ENCODE measurements around the gene RAP2B.
A peak's percentile ranks its signal among the peaks of the same experiment; 100 is the strongest.
"Not testable (repeated sequence)": the region's sequence is repeated elsewhere in the genome, so short reads cannot be mapped to it uniquely, and the experiment has no call there.

RAP2B gene

GRCh38 chr3:153161714-153162512 lies at the start of gene RAP2B:
TSS of gene RAP2B (plus strand) at chr3:153162226. CDS start at chr3:153162694, 468 bp downstream.
- Histone ChIP-seq H3K27me3 (ENCODE audit: low read depth) (no peaks in the 10 kb centered on the region), H3K36me3 (replicated peaks) (no peaks in the 10 kb centered on the region; the same call in 1 of the 2 replicates), H3K9me3 (no peaks in the 10 kb centered on the region), H3K4me1 (peaks cover 14% of the 10 kb centered on the region), H3K4me3 (peak within 1 kb of the TSS; percentile 73)
- DNase-seq (ENCODE audit: low spot score in 2 of 2) = peak; percentile 88 to 98
- in situ Hi-C loops (cut with MboI; ENCODE audit: low sequenced_read_pairs) = no loop called here

- Histone ChIP-seq H3K36me3 (replicated peaks) (no peaks in the 10 kb centered on the region), H3K4me3 (no peak overlapping the region), H3K4me1 (peaks cover 4% of the 10 kb centered on the region; the same call in 1 of the 2 replicates), H3K9me3 (no peaks in the 10 kb centered on the region), H3K27me3 (ENCODE audit: low read depth) (no peaks in the 10 kb centered on the region)
- in situ Hi-C loops (cut with MboI; ENCODE audit: low sequenced_read_pairs) = no loop called here
- no peak for DNase-seq (ENCODE audit: low spot score in 2 of 2)
Observed at GRCh38 chr3:153113541-153113940, 48.5 kb upstream of the RAP2B start.

- in situ Hi-C loops (cut with MboI; ENCODE audit: low sequenced_read_pairs); H3K4me3 ChIP-seq; H3K27me3 ChIP-seq (ENCODE audit: low read depth); DNase-seq (ENCODE audit: low spot score in 2 of 2); H3K36me3 ChIP-seq (replicated peaks); H3K4me1 ChIP-seq; H3K9me3 ChIP-seq: not testable (repeated sequence)
Observed at GRCh38 chr3:153114270-153114669, 47.8 kb upstream of the RAP2B start.

GRCh38 chr3:153115326-153115725 lies 46.7 kb upstream of the RAP2B start:
- Histone ChIP-seq H3K9me3 (no peaks in the 10 kb centered on the region), H3K4me3 (no peak overlapping the region), H3K4me1 (peaks cover 4% of the 10 kb centered on the region; the same call in 1 of the 2 replicates), H3K36me3 (replicated peaks) (no peaks in the 10 kb centered on the region), H3K27me3 (ENCODE audit: low read depth) (no peaks in the 10 kb centered on the region)
- in situ Hi-C loops (cut with MboI; ENCODE audit: low sequenced_read_pairs) = no loop called here
- no peak for DNase-seq (ENCODE audit: low spot score in 2 of 2)

GRCh38 chr3:153127788-153128187 lies 34.2 kb upstream of the RAP2B start:
- H3K36me3 ChIP-seq (replicated peaks) = no peaks in the 10 kb centered on the region
- H3K4me3 ChIP-seq = no peak overlapping the region
- no peak for DNase-seq (ENCODE audit: low spot score in 2 of 2)
- H3K9me3 ChIP-seq = no peaks in the 10 kb centered on the region
- no peaks in the 10 kb centered on the region for H3K4me1 ChIP-seq
- in situ Hi-C loops (cut with MboI; ENCODE audit: low sequenced_read_pairs) = no loop called here
- no peaks in the 10 kb centered on the region for H3K27me3 ChIP-seq (ENCODE audit: low read depth)

GRCh38 chr3:153129426-153129825 lies 32.6 kb upstream of the RAP2B start:
- no peak for DNase-seq (ENCODE audit: low spot score in 2 of 2)
- in situ Hi-C loops (cut with MboI; ENCODE audit: low sequenced_read_pairs) = no loop called here

GRCh38 chr3:153129866-153130265 lies 32.2 kb upstream of the RAP2B start:
- no peaks in the 10 kb centered on the region for H3K4me1 ChIP-seq
- no peak overlapping the region for H3K4me3 ChIP-seq
- H3K9me3 ChIP-seq = no peaks in the 10 kb centered on the region
- H3K27me3 ChIP-seq (ENCODE audit: low read depth) = no peaks in the 10 kb centered on the region
- in situ Hi-C loops (cut with MboI; ENCODE audit: low sequenced_read_pairs) = no loop called here
- no peak for DNase-seq (ENCODE audit: low spot score in 2 of 2)
- no peaks in the 10 kb centered on the region for H3K36me3 ChIP-seq (replicated peaks)

More at GRCh38 chr3:153129426-153129825, 32.6 kb upstream of the RAP2B start:
- H3K27me3 ChIP-seq (ENCODE audit: low read depth) = no peaks in the 10 kb centered on the region
- H3K4me1 ChIP-seq = no peaks in the 10 kb centered on the region
- no peak overlapping the region for H3K4me3 ChIP-seq
- no peaks in the 10 kb centered on the region for H3K36me3 ChIP-seq (replicated peaks)
- no peaks in the 10 kb centered on the region for H3K9me3 ChIP-seq

- Histone ChIP-seq H3K36me3 (replicated peaks) (no peaks in the 10 kb centered on the region), H3K27me3 (ENCODE audit: low read depth) (no peaks in the 10 kb centered on the region), H3K4me1 (no peaks in the 10 kb centered on the region), H3K9me3 (no peaks in the 10 kb centered on the region), H3K4me3 (no peak overlapping the region)
- no peak for DNase-seq (ENCODE audit: low spot score in 2 of 2)
- in situ Hi-C loops (cut with MboI; ENCODE audit: low sequenced_read_pairs) = no loop called here
Observed at GRCh38 chr3:153130312-153130977, 31.6 kb upstream of the RAP2B start.

GRCh38 chr3:153137626-153138025 lies 24.4 kb upstream of the RAP2B start:
- Histone ChIP-seq H3K36me3 (replicated peaks) (no peaks in the 10 kb centered on the region), H3K4me1 (no peaks in the 10 kb centered on the region), H3K9me3 (no peaks in the 10 kb centered on the region), H3K27me3 (ENCODE audit: low read depth) (no peaks in the 10 kb centered on the region), H3K4me3 (no peak overlapping the region)
- in situ Hi-C loops (cut with MboI; ENCODE audit: low sequenced_read_pairs) = no loop called here
- no peak for DNase-seq (ENCODE audit: low spot score in 2 of 2)

GRCh38 chr3:153138276-153139210 lies 23.5 kb upstream of the RAP2B start:
- DNase-seq (ENCODE audit: low spot score in 2 of 2) = no peak

GRCh38 chr3:153142961-153143360 lies 19.1 kb upstream of the RAP2B start:
- H3K27me3 ChIP-seq (ENCODE audit: low read depth) = no peaks in the 10 kb centered on the region
- DNase-seq (ENCODE audit: low spot score in 2 of 2) = no peak
- no peaks in the 10 kb centered on the region for H3K4me1 ChIP-seq
- H3K36me3 ChIP-seq (replicated peaks) = no peaks in the 10 kb centered on the region
- H3K9me3 ChIP-seq = no peaks in the 10 kb centered on the region
- in situ Hi-C loops (cut with MboI; ENCODE audit: low sequenced_read_pairs) = no loop called here
- no peak overlapping the region for H3K4me3 ChIP-seq

More at GRCh38 chr3:153138276-153139210, 23.5 kb upstream of the RAP2B start:
- H3K27me3 ChIP-seq (ENCODE audit: low read depth) = no peaks in the 10 kb centered on the region
- no peaks in the 10 kb centered on the region for H3K9me3 ChIP-seq
- no peaks in the 10 kb centered on the region for H3K4me1 ChIP-seq
- H3K36me3 ChIP-seq (replicated peaks) = no peaks in the 10 kb centered on the region
- no peak overlapping the region for H3K4me3 ChIP-seq
- in situ Hi-C loops (cut with MboI; ENCODE audit: low sequenced_read_pairs) = no loop called here

- Histone ChIP-seq H3K36me3 (replicated peaks) (no peaks in the 10 kb centered on the region), H3K4me3 (no peak overlapping the region), H3K4me1 (no peaks in the 10 kb centered on the region), H3K27me3 (ENCODE audit: low read depth) (no peaks in the 10 kb centered on the region), H3K9me3 (no peaks in the 10 kb centered on the region)
- in situ Hi-C loops (cut with MboI; ENCODE audit: low sequenced_read_pairs) = no loop called here
- no peak for DNase-seq (ENCODE audit: low spot score in 2 of 2)
Observed at GRCh38 chr3:153144071-153144470, 18.0 kb upstream of the RAP2B start.

GRCh38 chr3:153144779-153145178 lies 17.2 kb upstream of the RAP2B start:
- Histone ChIP-seq H3K9me3 (no peaks in the 10 kb centered on the region), H3K27me3 (ENCODE audit: low read depth) (no peaks in the 10 kb centered on the region), H3K4me3 (no peak overlapping the region), H3K36me3 (replicated peaks) (no peaks in the 10 kb centered on the region), H3K4me1 (no peaks in the 10 kb centered on the region)
- in situ Hi-C loops (cut with MboI; ENCODE audit: low sequenced_read_pairs) = no loop called here
- no peak for DNase-seq (ENCODE audit: low spot score in 2 of 2)

All from HAP-1 (cell line).